ENCODE data around the gene SCYGR6.

Gene SCYGR6

GRCh38 chr2:227724394-227725039, at the start of gene SCYGR6:
Gene SCYGR6 (minus strand): TSS chr2:227724757. CDS start chr2:227724757, 0 bp downstream.
- Histone ChIP-seq H3K27me3 (ENCODE audit: insufficient read depth, low read depth) (no peaks in the 10 kb centered on the region), H3K4me2 (no peak within 1 kb of the TSS), H3K27ac (no peak within 1 kb of the TSS), H4K20me1 (ENCODE audit: insufficient read depth) (no peaks in the 10 kb centered on the region), H2AFZ (ENCODE audit: low read depth) (no peak within 1 kb of the TSS), H3K4me3 (IDR thresholded peaks at IDR 0.05; ENCODE audit: insufficient read depth, low read depth, low read length) (no peak within 1 kb of the TSS), H3K79me2 (ENCODE audit: insufficient read depth, low read depth) (no peaks in the 10 kb centered on the region), H3K9ac (no peak within 1 kb of the TSS), H3K4me1 (ENCODE audit: low read depth, poor library complexity, severe bottlenecking) (no peaks in the 10 kb centered on the region), H3K36me3 (ENCODE audit: insufficient read depth) (no peaks in the 10 kb centered on the region)
- TF ChIP-seq CTCF (conservative IDR thresholded peaks at IDR 0.05; ENCODE audit: low read depth, low read length) = no peak

GRCh38 chr2:227774011-227774624, 49.6 kb upstream of the SCYGR6 start:
- Histone ChIP-seq H3K4me1 (ENCODE audit: low read depth, poor library complexity, severe bottlenecking) (no peaks in the 10 kb centered on the region), H2AFZ (ENCODE audit: low read depth) (no peak overlapping the region), H4K20me1 (ENCODE audit: insufficient read depth) (no peaks in the 10 kb centered on the region), H3K4me2 (no peak overlapping the region), H3K79me2 (ENCODE audit: insufficient read depth, low read depth) (no peaks in the 10 kb centered on the region), H3K27ac (no peak overlapping the region), H3K4me3 (IDR thresholded peaks at IDR 0.05; ENCODE audit: insufficient read depth, low read depth, low read length) (no peak overlapping the region), H3K36me3 (ENCODE audit: insufficient read depth) (no peaks in the 10 kb centered on the region), H3K27me3 (ENCODE audit: insufficient read depth, low read depth) (no peaks in the 10 kb centered on the region), H3K9ac (no peak overlapping the region)
- TF ChIP-seq CTCF (conservative IDR thresholded peaks at IDR 0.05; ENCODE audit: low read depth, low read length) = 0 out of 2 replicates have a peak, but pooled peaks have one; percentile 19

- H3K27me3 ChIP-seq (ENCODE audit: insufficient read depth, low read depth) = no peaks in the 10 kb centered on the region
- H3K4me1 ChIP-seq (ENCODE audit: low read depth, poor library complexity, severe bottlenecking) = no peaks in the 10 kb centered on the region
- H3K79me2 ChIP-seq (ENCODE audit: insufficient read depth, low read depth) = no peaks in the 10 kb centered on the region
- no peak overlapping the region for H2AFZ ChIP-seq (ENCODE audit: low read depth)
- H4K20me1 ChIP-seq (ENCODE audit: insufficient read depth) = no peaks in the 10 kb centered on the region
- H3K4me2 ChIP-seq = no peak overlapping the region
- TF ChIP-seq CTCF (conservative IDR thresholded peaks at IDR 0.05; ENCODE audit: low read depth, low read length) = no peak
- no peaks in the 10 kb centered on the region for H3K36me3 ChIP-seq (ENCODE audit: insufficient read depth)
- no peak overlapping the region for H3K9ac ChIP-seq
- H3K4me3 ChIP-seq (IDR thresholded peaks at IDR 0.05; ENCODE audit: insufficient read depth, low read depth, low read length) = no peak overlapping the region
- no peak overlapping the region for H3K27ac ChIP-seq
These were observed 48.4 kb upstream of the SCYGR6 start for GRCh38 chr2:227772932-227773331.

- no peak for TF ChIP-seq CTCF (conservative IDR thresholded peaks at IDR 0.05; ENCODE audit: low read depth, low read length)
- H4K20me1 ChIP-seq (ENCODE audit: insufficient read depth) = no peaks in the 10 kb centered on the region
- H3K27me3 ChIP-seq (ENCODE audit: insufficient read depth, low read depth) = no peaks in the 10 kb centered on the region
- no peak overlapping the region for H3K4me3 ChIP-seq (IDR thresholded peaks at IDR 0.05; ENCODE audit: insufficient read depth, low read depth, low read length)
- H3K36me3 ChIP-seq (ENCODE audit: insufficient read depth) = no peaks in the 10 kb centered on the region
- H3K9ac ChIP-seq = no peak overlapping the region
- H3K27ac ChIP-seq = no peak overlapping the region
- no peaks in the 10 kb centered on the region for H3K4me1 ChIP-seq (ENCODE audit: low read depth, poor library complexity, severe bottlenecking)
- H3K79me2 ChIP-seq (ENCODE audit: insufficient read depth, low read depth) = no peaks in the 10 kb centered on the region
- H2AFZ ChIP-seq (ENCODE audit: low read depth) = no peak overlapping the region
- no peak overlapping the region for H3K4me2 ChIP-seq
These were observed 47.7 kb upstream of the SCYGR6 start for GRCh38 chr2:227772197-227772661.
